ENCODE measurements around the gene ZG16. TPM values are rescaled to one million over a fixed set of nuclear protein-coding genes. Genes with fewer than 3 reads are reported as not detected.

The ZG16 gene
- total and polyA plus RNA-seq, 9 of the 15 experiments (the other 6 are each of a cell fraction or from before 2014, with no cell fraction given), result 0.04 TPM; not detected in 8

GRCh38 chr16:29816694-29817441, 38.8 kb downstream of the ZG16 start (continued):
- TF ChIP-seq YY1 (IDR thresholded peaks at IDR 0.05; ENCODE audit: borderline replicate concordance in 1 of 3, control insufficient read depth in 1 of 3, extremely low read depth in 1 of 3, insufficient read depth in 3 of 3, insufficient read length in 1 of 3, insufficient replicate concordance in 2 of 3, low read depth in 1 of 3, low read length in 2 of 3), result peak in 1 of 3 experiments; percentile 13
- TF ChIP-seq DMBX1 (CRISPR knock-in tag; IDR thresholded peaks at IDR 0.05; ENCODE audit: borderline replicate concordance), result no peak
- no peak for TF ChIP-seq ZNF431 (CRISPR knock-in tag; IDR thresholded peaks at IDR 0.05)
- TF ChIP-seq HBP1 (CRISPR knock-in tag; IDR thresholded peaks at IDR 0.05), result 0 out of 2 replicates have a peak, but pooled peaks have one; percentile 4
- TF ChIP-seq CBX2 (IDR thresholded peaks at IDR 0.05; ENCODE audit: insufficient read depth, low read length, poor library complexity, severe bottlenecking), result no peak
- TF ChIP-seq NFIC (IDR thresholded peaks at IDR 0.05), result no peak
- TF ChIP-seq SETDB1 (IDR thresholded peaks at IDR 0.05; ENCODE audit: low read length), result no peak
- peak; percentile 33; the same call in 1 of the 2 replicates for TF ChIP-seq L3MBTL2 (IDR thresholded peaks at IDR 0.05)
- TF ChIP-seq CAMTA2 (CRISPR knock-in tag; conservative IDR thresholded peaks at IDR 0.05), result no peak
- no peak for TF ChIP-seq NFIX (CRISPR knock-in tag; IDR thresholded peaks at IDR 0.05; ENCODE audit: low read depth)
- TF ChIP-seq ZHX1 (conservative IDR thresholded peaks at IDR 0.05; ENCODE audit: low read length), result no peak
- no peak for TF ChIP-seq PKNOX1 (IDR thresholded peaks at IDR 0.05)
- TF ChIP-seq PRMT5 (CRISPR knock-in tag; IDR thresholded peaks at IDR 0.05), result no peak
- TF ChIP-seq HDAC1 (IDR thresholded peaks at IDR 0.05), result 0 out of 4 replicates have a peak, but pooled peaks of 1 of the 2 experiments have one; percentile 26
- TF ChIP-seq NUFIP1 (IDR thresholded peaks at IDR 0.05; ENCODE audit: partially characterized antibody), result no peak
- TF ChIP-seq ZNF277 (CRISPR knock-in tag; IDR thresholded peaks at IDR 0.05; ENCODE audit: borderline replicate concordance), result no peak
